AG09319 (cell line): Measurements from ENCODE around the gene GSDME.

Source experiments
- DNase-seq: peaks from one replicate; pipeline ENCODE4 v3.0.0-alpha.2; 2010; ENCODE audit warnings: low read depth; ENCODE audit errors: extremely low read depth
- TF ChIP-seq, protein P1 (sequence below): IDR thresholded peaks from 2 replicates; pipeline ENCODE4 v1.5.1; 2011; ENCODE audit warnings: low read depth, mild to moderate bottlenecking, inconsistent platforms, low read length, moderate library complexity

GSDME gene

GRCh38 chr7:24720283-24720682 lies 37.0 kb downstream of the GSDME start:
- DNase-seq: no peak

DNA sequence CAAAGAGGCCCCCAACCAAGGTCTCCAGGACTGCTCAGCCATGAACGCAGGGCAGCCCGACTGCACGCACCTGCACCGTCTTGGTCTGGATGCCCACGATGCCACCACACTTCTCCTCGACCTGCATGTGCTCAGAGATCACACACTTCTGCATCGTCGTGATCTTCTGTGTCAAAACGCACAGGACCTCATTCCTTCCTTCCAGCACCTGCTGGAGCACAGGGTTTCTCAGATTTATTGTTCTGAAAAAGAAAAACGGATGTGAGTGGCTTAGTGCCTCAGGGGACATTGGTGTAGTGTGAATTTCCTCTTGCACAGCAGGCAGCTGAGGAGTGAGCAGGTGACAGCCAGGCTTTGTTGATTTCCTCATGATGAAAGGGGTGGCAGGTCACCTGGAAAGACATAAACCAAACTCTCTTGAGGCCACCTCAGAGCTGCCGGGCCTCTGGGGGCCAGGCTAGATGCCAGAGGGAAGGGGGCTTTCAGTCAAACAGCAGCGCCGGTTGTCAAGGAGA lies 38.2 kb downstream of the GSDME start:
- no peak for DNase-seq

More at GRCh38 chr7:24720283-24720682, 37.0 kb downstream of the GSDME start:
- TF ChIP-seq, protein P1, sequence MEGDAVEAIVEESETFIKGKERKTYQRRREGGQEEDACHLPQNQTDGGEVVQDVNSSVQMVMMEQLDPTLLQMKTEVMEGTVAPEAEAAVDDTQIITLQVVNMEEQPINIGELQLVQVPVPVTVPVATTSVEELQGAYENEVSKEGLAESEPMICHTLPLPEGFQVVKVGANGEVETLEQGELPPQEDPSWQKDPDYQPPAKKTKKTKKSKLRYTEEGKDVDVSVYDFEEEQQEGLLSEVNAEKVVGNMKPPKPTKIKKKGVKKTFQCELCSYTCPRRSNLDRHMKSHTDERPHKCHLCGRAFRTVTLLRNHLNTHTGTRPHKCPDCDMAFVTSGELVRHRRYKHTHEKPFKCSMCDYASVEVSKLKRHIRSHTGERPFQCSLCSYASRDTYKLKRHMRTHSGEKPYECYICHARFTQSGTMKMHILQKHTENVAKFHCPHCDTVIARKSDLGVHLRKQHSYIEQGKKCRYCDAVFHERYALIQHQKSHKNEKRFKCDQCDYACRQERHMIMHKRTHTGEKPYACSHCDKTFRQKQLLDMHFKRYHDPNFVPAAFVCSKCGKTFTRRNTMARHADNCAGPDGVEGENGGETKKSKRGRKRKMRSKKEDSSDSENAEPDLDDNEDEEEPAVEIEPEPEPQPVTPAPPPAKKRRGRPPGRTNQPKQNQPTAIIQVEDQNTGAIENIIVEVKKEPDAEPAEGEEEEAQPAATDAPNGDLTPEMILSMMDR: no peak

DNA sequence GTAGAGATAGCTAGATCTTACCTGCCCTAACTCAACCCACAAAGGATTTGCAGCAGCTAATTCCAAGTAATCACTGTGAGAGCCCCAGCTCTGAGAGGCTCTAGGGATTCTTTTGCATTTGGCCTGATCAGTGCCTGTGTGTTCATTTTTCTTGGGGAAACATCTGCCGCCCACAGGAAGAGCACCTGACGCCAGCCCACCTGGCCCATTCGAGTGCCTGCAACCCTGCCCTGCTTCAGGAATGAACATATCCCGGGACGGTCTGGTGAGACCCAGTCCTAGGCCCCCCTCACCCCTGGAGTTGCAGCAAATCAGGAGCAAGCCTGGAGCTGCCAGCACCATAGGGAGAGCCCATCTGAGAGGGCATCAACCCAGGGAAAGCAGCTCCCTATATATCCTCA lies 38.8 kb downstream of the GSDME start:
- DNase-seq: no peak
- TF ChIP-seq, protein P1: no peak

More for the DNA sequence above, 38.2 kb downstream of the GSDME start:
- TF ChIP-seq, protein P1: no peak

GRCh38 chr7:24717694-24718320 lies 39.5 kb downstream of the GSDME start:
- no peak for DNase-seq
- TF ChIP-seq, protein P1: no peak

GRCh38 chr7:24717247-24717622 lies 40.0 kb downstream of the GSDME start:
- no peak for DNase-seq
- TF ChIP-seq, protein P1: no peak

- no peak for DNase-seq
- TF ChIP-seq, protein P1: no peak
These were observed 40.6 kb downstream of the GSDME start for GRCh38 chr7:24716480-24717246.
